Mucosa of descending colon (tissue), 3 donors: ENCODE data around the gene BCL7A. TPM values are rescaled to one million over a fixed set of nuclear protein-coding genes. Genes with fewer than 3 reads are reported as not detected.

Source experiments
- ATAC-seq: fragments of 200-7000 bp; cut with Tn5 transposase; one replicate; pipeline ENCODE4 v1.9.1; 2020; ENCODE audit warnings: mild to moderate bottlenecking, moderate library complexity
- DNase-seq, 3 donors: peaks; one replicate each; pipeline ENCODE4 v3.0.0-alpha.2; 2020
- H3K36me3 ChIP-seq: fragments of 200-600 bp; one replicate; pipeline ENCODE4 v1.8.0; 2021; ENCODE audit warnings: low read depth, mild to moderate bottlenecking
- H3K4me1 ChIP-seq: fragments of 200-600 bp; one replicate; pipeline ENCODE4 v1.8.0; 2021; ENCODE audit warnings: low read depth, mild to moderate bottlenecking
- H3K4me3 ChIP-seq: fragments of 200-600 bp; one replicate; pipeline ENCODE4 v1.8.0; 2021; ENCODE audit warnings: mild to moderate bottlenecking
- H3K9me3 ChIP-seq: fragments of 200-600 bp; one replicate; pipeline ENCODE4 v1.8.0; 2021; ENCODE audit warnings: mild to moderate bottlenecking
- intact Hi-C, 2 donors: fragments of 100-400 bp; cut with DNase I in 1 of 2; cut with micrococcal nuclease in 1 of 2; formaldehyde crosslinking; loops; one replicate each; pipeline versions ENCODE4 v1.11.0 to v1.11.1; 2022; cut with DNase I, micrococcal nuclease
- total RNA-seq, 3 donors: library from RNA; stranded (reverse); fragmentation: NEBNext Ultra II Directional in 2 of 3; extraction: Animal tissue kit (Norgen Biotek cat#: 25700) in 2 of 3; gene quantifications; one replicate each; pipeline versions ENCODE4 v1.2.1 to v1.2.4, GENCODE V29; 2021 to 2023
- TF ChIP-seq, protein P1 (sequence below): fragments of 200-600 bp; IDR thresholded peaks from one replicate; pipeline ENCODE4 v1.8.0; 2022; ENCODE audit warnings: antibody characterized with exemption, mild to moderate bottlenecking
- donor health status: DM: no; HTN: no; CAD: no; lungs with moderate emphysema.
- donor health status: DM: no; HTN: no; CAD: no.
- donor health status: DM: no; HTN: yes; CAD: no.

The BCL7A gene
- total RNA-seq, 3 donors from 2014 or later = 5.2 to 11.6 (median 5.7) TPM

DNA sequence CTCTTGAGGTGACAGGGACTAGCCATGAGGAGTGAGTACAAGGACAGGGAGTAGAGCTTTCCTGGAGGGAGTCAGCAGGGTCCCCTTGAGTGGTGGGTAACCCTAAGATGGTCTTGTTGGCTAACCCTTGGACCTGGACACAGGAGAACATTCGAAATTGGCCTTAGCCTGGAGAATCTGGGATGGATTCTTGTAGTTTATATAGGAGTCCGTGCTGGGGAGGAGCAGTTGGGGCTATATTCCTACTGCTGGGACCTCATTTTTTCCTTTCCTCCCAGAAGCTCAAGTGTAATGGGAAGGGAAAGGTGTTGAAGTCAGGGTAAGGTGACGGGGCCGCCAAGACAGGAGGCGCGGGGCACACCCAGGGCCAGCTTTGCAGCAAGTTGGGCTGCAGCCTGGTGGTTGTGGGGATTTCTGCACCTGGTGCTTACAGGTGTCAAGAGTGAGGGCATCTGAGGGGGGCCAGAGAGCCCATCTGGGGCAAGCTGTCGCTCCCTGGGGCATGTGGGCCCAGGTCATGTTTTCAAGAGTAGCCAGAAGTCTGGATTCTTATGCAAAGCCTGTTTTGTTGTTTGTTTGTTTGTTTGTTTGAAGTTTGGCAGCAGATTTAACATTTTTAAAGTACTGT, 5.1 kb downstream of the BCL7A start:
- ATAC-seq (no peak), DNase-seq (no peak)
- Histone ChIP-seq H3K4me1 (peaks cover 13% of the 10 kb centered on the region), H3K36me3 (no peaks in the 10 kb centered on the region), H3K4me3 (no peak overlapping the region), H3K9me3 (no peaks in the 10 kb centered on the region)
- TF ChIP-seq, protein P1, sequence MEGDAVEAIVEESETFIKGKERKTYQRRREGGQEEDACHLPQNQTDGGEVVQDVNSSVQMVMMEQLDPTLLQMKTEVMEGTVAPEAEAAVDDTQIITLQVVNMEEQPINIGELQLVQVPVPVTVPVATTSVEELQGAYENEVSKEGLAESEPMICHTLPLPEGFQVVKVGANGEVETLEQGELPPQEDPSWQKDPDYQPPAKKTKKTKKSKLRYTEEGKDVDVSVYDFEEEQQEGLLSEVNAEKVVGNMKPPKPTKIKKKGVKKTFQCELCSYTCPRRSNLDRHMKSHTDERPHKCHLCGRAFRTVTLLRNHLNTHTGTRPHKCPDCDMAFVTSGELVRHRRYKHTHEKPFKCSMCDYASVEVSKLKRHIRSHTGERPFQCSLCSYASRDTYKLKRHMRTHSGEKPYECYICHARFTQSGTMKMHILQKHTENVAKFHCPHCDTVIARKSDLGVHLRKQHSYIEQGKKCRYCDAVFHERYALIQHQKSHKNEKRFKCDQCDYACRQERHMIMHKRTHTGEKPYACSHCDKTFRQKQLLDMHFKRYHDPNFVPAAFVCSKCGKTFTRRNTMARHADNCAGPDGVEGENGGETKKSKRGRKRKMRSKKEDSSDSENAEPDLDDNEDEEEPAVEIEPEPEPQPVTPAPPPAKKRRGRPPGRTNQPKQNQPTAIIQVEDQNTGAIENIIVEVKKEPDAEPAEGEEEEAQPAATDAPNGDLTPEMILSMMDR = no peak
- intact Hi-C loops = no loop called here

DNA sequence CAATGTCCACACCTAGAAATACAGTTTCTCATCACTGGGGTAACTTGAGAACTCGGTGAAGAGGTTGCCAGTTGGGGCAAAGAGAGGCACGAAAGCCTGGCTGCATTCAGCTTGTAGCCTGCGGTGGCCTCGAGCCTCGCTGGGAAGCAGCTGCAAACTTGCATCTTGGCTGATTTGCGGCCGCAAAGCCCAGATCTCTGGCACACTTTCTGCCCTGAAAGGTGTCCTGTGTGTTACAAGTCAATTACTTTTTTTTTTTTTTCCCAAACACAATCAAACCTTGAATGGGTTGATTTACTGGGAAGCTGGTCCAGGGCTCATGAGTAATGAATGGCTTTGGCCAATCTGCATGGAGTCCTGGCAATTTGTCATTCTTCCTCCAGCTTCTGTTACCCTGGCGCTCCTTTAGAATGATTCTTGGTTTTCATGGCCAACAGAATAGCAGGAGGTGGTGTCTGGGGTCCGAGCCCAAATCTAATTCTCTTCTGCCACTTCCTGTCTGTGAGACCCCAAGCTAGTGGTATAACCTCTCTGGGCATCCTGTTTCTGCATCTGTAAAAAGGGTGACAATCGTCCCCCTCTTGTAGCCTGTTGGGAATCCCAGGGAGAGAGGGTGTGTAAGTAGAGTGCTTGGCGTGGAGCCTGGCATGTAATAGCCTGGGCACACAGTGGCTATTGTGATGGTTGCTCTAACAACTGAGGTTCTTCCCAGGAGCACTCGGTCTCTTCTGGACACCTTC, 6.7 kb downstream of the BCL7A start:
- Histone ChIP-seq H3K4me1 (peaks cover 9% of the 10 kb centered on the region), H3K4me3 (no peak overlapping the region)
- no peak for ATAC-seq

DNA sequence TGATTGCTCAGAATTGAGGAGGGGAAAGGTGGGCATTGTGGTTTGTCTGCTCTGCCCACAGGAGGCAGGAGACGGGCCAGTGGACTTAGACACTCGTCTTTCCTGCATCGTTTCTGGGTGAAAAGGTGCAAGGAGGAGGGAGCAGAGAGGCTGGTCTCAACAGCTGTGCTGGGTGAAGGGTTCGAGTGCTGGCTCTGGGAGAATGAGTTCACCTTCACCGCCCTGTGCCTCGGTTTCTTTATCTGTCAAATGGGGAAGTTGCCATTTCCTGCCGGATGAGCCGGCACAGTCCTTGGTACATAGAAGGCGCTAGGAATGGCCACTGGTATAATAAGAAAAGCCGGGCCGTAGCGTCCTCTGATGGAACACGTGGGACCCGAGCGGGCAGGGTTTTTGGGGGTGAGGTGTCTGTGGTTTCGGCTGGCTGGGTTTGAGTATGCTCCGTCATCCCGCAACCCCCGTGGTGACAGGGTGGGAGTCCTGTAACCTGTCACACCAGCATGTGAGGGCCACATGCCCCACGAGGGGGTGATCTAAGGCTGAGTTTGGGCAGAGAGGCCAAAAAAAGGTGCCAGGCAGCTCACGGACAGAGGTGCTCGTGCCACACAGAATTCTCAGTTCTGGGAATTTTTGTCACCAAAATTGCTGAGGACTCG, 7.3 kb downstream of the BCL7A start:
- Histone ChIP-seq H3K36me3 (no peaks in the 10 kb centered on the region), H3K4me3 (no peak overlapping the region), H3K4me1 (peaks cover 2% of the 10 kb centered on the region), H3K9me3 (no peaks in the 10 kb centered on the region)
- TF ChIP-seq, protein P1 = no peak
- DNase-seq = no peak
- intact Hi-C loops = no loop called here
- ATAC-seq = no peak

More for the DNA sequence above, 6.7 kb downstream of the BCL7A start:
- H3K9me3 ChIP-seq = no peaks in the 10 kb centered on the region
- H3K36me3 ChIP-seq = no peaks in the 10 kb centered on the region
- intact Hi-C loops = no loop called here
- TF ChIP-seq, protein P1 = no peak
- no peak for DNase-seq

DNA sequence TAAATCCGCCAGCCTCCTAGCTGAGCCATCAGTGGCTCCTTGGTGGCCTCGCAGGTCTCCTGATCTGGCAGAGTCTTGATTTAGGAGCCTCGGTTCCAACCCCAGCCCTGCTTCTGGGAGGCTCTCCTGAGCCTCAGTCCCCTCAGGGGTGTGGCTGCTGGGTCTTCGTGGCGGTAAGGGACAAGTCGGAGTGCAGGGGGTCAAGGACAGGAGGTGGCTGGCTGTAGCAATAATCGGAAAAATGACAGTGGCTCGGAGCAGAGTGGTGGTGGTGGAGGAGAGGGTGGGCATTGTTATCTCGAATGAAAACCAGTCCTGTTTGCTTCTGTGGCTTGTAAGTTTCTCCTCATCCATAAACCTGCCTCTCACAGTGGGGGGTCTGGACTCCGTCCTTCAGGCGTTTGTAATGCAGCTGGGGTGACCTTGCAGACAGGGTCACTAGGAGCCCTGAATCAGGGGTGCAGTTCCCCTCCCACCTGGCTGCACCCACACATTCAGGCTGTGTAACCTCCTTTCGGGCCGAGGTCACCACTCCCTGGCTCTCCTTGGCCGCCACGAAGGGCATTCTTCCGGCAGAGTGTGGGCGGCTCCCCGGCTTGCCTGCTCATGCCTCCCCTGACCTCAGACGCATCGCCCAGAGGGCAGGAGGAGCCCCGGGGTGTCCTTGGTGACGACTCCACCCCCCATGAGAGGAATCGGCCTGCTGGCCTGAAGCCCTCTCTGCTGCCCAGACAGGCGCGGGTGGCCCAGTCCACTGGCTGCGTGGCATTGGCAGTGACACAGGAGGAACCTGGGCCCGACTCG, 8.1 kb downstream of the BCL7A start:
- no peaks in the 10 kb centered on the region for H3K9me3 ChIP-seq
- no peaks in the 10 kb centered on the region for H3K4me1 ChIP-seq
- no peak for ATAC-seq
- H3K36me3 ChIP-seq = no peaks in the 10 kb centered on the region
- no peak for DNase-seq
- H3K4me3 ChIP-seq = no peak overlapping the region
- TF ChIP-seq, protein P1 = no peak
- intact Hi-C loops = no loop called here

DNA sequence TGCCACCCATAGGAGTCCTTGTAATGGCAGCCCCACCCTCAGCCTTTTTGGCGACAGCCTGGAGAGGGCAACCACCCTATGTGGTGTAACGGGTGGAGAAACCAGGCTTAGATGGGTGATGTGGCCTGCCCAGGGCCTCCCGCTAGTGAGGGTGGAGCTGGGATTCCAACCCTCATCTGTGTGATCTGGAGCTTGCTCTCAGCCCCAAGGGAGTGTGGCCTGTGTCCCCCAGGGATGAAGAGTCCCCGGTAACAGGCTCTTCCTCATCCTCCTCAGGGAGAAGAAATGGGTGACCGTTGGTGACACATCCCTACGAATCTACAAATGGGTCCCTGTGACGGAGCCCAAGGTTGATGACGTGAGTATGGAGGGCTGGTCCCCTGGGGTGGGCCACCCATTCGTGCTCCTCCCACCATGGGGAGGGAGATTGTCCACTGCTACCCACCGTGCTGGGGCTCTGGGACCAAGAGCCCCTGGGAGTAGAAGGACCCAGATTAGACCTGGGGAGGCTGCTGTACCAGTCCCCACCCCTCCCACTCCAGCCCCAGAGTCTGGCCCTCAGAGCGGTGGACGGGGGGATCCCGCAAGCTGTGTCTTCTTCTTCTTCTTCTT, 8.8 kb downstream of the BCL7A start:
- TF ChIP-seq, protein P1 = no peak
- no peaks in the 10 kb centered on the region for H3K9me3 ChIP-seq
- H3K4me3 ChIP-seq = no peak overlapping the region
- DNase-seq (no peak), ATAC-seq (no peak)
- intact Hi-C loops = no loop called here
- no peaks in the 10 kb centered on the region for H3K36me3 ChIP-seq
- H3K4me1 ChIP-seq = no peaks in the 10 kb centered on the region
